ENCODE data around the gene KRTAP1-3. TPM values are rescaled to one million over a fixed set of nuclear protein-coding genes. Genes with fewer than 3 reads are reported as not detected.
"Not testable (repeated sequence)": the region's sequence is repeated elsewhere in the genome, so short reads cannot be mapped to it uniquely, and the experiment has no call there.

Gene KRTAP1-3
- polyA plus RNA-seq, 2 donors = not detected

DNA sequence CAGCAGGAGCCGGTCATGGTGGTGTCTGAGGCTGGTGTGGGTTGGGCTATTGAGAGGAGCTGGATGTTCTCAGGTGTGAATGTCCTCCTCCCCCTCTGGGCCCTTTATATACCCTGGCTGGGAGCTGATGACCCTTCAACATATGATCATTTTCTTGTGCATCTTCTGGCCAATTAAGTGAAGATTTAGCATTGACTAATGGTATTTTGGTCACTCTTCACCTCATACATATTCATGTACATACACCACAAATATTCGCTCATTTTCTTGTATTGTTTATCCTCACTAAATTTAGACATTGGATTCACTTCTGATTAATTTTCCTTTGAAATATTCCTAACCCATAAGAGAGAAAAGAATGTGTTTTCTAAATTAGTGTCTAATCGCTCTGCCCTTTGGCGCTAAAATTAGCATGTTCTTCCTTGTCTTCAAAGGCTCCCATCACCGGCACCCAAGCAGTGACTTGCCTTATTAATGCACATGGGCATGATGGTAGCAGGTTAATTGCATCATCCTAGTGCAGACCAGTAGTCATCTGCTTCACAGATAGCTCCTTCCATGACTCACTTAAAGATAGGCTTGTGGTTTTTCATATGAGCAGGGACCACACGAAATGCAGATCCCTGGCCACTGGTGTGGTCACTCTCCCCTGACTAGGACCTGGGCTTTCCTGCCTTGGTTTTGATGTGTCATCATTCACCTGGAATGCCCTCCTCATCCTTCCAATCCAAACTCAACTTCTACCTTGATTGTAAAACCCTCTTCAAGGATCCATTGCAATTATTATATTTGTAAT, 31.4 kb upstream of the KRTAP1-3 start, which contains the start of gene KRTAP2-4:
KRTAP2-4 (minus strand) TSS at position 51 of the 796 bp plus-strand sequence; CDS start at position 17, 34 bp downstream.
- WGBS, 2 donors = 67 to 77% methylated on average over 5 to 6 of the region's 6 CpGs
- Histone ChIP-seq H3K27ac (ENCODE audit: low read depth in 2 of 2, low read length in 1 of 2) (no peak within 1 kb of the TSS), H3K27me3 (ENCODE audit: control insufficient read depth in 1 of 2, insufficient read depth in 2 of 2, low read length in 2 of 2) (no peaks in the 10 kb centered on the region), H3K4me3 (ENCODE audit: low read depth in 1 of 2, low read length in 2 of 2) (no peak within 1 kb of the TSS), H3K36me3 (ENCODE audit: control insufficient read depth in 2 of 2, insufficient read depth in 2 of 2, low read length in 1 of 2) (no peaks in the 10 kb centered on the region), H3K4me1 (ENCODE audit: control insufficient read depth in 2 of 2, insufficient read depth in 2 of 2, low read length in 1 of 2) (no peaks in the 10 kb centered on the region), H3K9me3 (ENCODE audit: control insufficient read depth in 2 of 2, insufficient read depth in 1 of 2, low read depth in 1 of 2, low read length in 1 of 2) (no peaks in the 10 kb centered on the region)

DNA sequence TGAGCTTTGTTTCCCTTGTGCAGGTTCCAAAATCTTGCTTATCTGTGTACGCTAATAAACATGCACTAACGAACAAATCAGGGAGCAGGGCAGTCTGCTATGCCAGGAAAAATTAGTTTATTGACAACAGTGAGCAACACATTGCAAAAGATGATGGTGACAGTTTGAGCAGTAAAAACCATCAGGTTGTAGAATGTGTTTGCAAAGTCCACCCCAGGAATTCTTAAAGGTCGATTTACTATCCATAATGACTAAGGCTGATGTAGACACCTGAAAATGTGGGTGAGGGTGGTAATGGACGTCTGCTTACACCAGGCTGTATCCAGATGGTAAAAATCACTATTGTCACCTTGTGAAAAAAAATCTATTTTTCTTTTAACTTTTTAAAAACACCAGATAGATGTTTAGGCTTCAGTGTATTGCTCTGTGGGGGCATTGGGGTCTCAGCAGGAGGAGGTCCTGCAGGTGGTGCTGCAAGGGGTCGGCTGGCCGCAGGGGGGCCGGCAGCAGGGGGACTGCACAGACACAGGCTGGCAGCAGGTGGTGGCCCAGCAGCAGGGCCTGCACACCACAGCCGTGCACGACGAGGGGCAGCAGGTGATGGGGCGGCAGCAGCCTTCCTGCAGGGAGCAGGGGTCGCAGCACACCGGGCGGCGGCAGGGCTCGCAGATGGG, 30.5 kb upstream of the KRTAP1-3 start:
- H3K27me3 ChIP-seq (ENCODE audit: control insufficient read depth in 1 of 2, insufficient read depth in 2 of 2, low read length in 2 of 2); H3K4me3 ChIP-seq (ENCODE audit: low read depth in 1 of 2, low read length in 2 of 2); H3K36me3 ChIP-seq (ENCODE audit: control insufficient read depth in 2 of 2, insufficient read depth in 2 of 2, low read length in 1 of 2); H3K4me1 ChIP-seq (ENCODE audit: control insufficient read depth in 2 of 2, insufficient read depth in 2 of 2, low read length in 1 of 2); H3K9me3 ChIP-seq (ENCODE audit: control insufficient read depth in 2 of 2, insufficient read depth in 1 of 2, low read depth in 1 of 2, low read length in 1 of 2); H3K27ac ChIP-seq (ENCODE audit: low read depth in 2 of 2, low read length in 1 of 2): not testable (repeated sequence)
- whole genome bisulfite sequencing, 2 donors = 70% methylated on average over 6 to 7 of the region's 16 CpGs

DNA sequence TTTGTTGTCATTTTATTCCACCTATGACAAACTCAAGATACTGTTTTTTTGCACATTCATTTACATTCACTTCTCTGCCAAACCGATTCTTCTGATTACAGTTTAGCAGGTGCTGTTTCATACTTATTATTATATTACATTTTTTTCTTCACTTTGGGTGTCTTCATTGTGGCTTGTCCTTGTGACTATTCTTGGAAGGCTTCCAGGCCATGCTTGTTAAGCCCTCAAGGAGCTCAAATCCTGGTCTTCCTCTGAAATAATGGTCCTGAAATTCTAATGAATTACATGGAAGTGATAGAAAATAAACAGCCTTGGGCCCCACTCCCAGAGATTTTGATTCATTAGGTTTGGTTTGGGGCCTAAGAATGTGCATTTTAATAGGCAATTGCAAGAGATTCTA, 29.6 kb upstream of the KRTAP1-3 start:
- WGBS, 2 donors = 76 to 88% methylated on average over 1 of the region's 1 CpG

GRCh38 chr17:41063449-41063848, 28.8 kb upstream of the KRTAP1-3 start:
- Histone ChIP-seq H3K9me3 (ENCODE audit: control insufficient read depth in 2 of 2, insufficient read depth in 1 of 2, low read depth in 1 of 2, low read length in 1 of 2) (no peaks in the 10 kb centered on the region), H3K27ac (ENCODE audit: low read depth in 2 of 2, low read length in 1 of 2) (no peak overlapping the region), H3K4me1 (ENCODE audit: control insufficient read depth in 2 of 2, insufficient read depth in 2 of 2, low read length in 1 of 2) (no peaks in the 10 kb centered on the region), H3K36me3 (ENCODE audit: control insufficient read depth in 2 of 2, insufficient read depth in 2 of 2, low read length in 1 of 2) (no peaks in the 10 kb centered on the region), H3K27me3 (ENCODE audit: control insufficient read depth in 1 of 2, insufficient read depth in 2 of 2, low read length in 2 of 2) (no peaks in the 10 kb centered on the region), H3K4me3 (ENCODE audit: low read depth in 1 of 2, low read length in 2 of 2) (no peak overlapping the region)
- 75 to 76% methylated on average over 4 of the region's 4 CpGs for WGBS, 2 donors

More for the DNA sequence above, 29.6 kb upstream of the KRTAP1-3 start:
- Histone ChIP-seq H3K27me3 (ENCODE audit: control insufficient read depth in 1 of 2, insufficient read depth in 2 of 2, low read length in 2 of 2) (no peaks in the 10 kb centered on the region), H3K4me1 (ENCODE audit: control insufficient read depth in 2 of 2, insufficient read depth in 2 of 2, low read length in 1 of 2) (no peaks in the 10 kb centered on the region), H3K27ac (ENCODE audit: low read depth in 2 of 2, low read length in 1 of 2) (no peak overlapping the region), H3K36me3 (ENCODE audit: control insufficient read depth in 2 of 2, insufficient read depth in 2 of 2, low read length in 1 of 2) (no peaks in the 10 kb centered on the region), H3K4me3 (ENCODE audit: low read depth in 1 of 2, low read length in 2 of 2) (no peak overlapping the region), H3K9me3 (ENCODE audit: control insufficient read depth in 2 of 2, insufficient read depth in 1 of 2, low read depth in 1 of 2, low read length in 1 of 2) (no peaks in the 10 kb centered on the region)

GRCh38 chr17:41061964-41062363, 27.3 kb upstream of the KRTAP1-3 start:
- no peak overlapping the region for H3K4me3 ChIP-seq (ENCODE audit: low read depth in 1 of 2, low read length in 2 of 2)
- no peaks in the 10 kb centered on the region for H3K27me3 ChIP-seq (ENCODE audit: control insufficient read depth in 1 of 2, insufficient read depth in 2 of 2, low read length in 2 of 2)
- 63 to 70% methylated on average over 1 of the region's 1 CpG for WGBS, 2 donors
- no peaks in the 10 kb centered on the region for H3K9me3 ChIP-seq (ENCODE audit: control insufficient read depth in 2 of 2, insufficient read depth in 1 of 2, low read depth in 1 of 2, low read length in 1 of 2)
- H3K36me3 ChIP-seq (ENCODE audit: control insufficient read depth in 2 of 2, insufficient read depth in 2 of 2, low read length in 1 of 2) = no peaks in the 10 kb centered on the region
- no peaks in the 10 kb centered on the region for H3K4me1 ChIP-seq (ENCODE audit: control insufficient read depth in 2 of 2, insufficient read depth in 2 of 2, low read length in 1 of 2)
- H3K27ac ChIP-seq (ENCODE audit: low read depth in 2 of 2, low read length in 1 of 2) = no peak overlapping the region

GRCh38 chr17:41060052-41060604, 25.5 kb upstream of the KRTAP1-3 start, which contains the start of gene KRTAP2-3:
TSS of gene KRTAP2-3 (minus strand) at chr17:41060114. CDS start at chr17:41060050, 64 bp downstream.
- no peaks in the 10 kb centered on the region for H3K27me3 ChIP-seq (ENCODE audit: control insufficient read depth in 1 of 2, insufficient read depth in 2 of 2, low read length in 2 of 2)
- H3K36me3 ChIP-seq (ENCODE audit: control insufficient read depth in 2 of 2, insufficient read depth in 2 of 2, low read length in 1 of 2) = no peaks in the 10 kb centered on the region
- no peaks in the 10 kb centered on the region for H3K9me3 ChIP-seq (ENCODE audit: control insufficient read depth in 2 of 2, insufficient read depth in 1 of 2, low read depth in 1 of 2, low read length in 1 of 2)
- 62 to 76% methylated on average over 6 of the region's 6 CpGs for WGBS, 2 donors
- H3K27ac ChIP-seq (ENCODE audit: low read depth in 2 of 2, low read length in 1 of 2) = no peak within 1 kb of the TSS
- no peak within 1 kb of the TSS for H3K4me3 ChIP-seq (ENCODE audit: low read depth in 1 of 2, low read length in 2 of 2)
- no peaks in the 10 kb centered on the region for H3K4me1 ChIP-seq (ENCODE audit: control insufficient read depth in 2 of 2, insufficient read depth in 2 of 2, low read length in 1 of 2)

GRCh38 chr17:41059276-41060051, 24.8 kb upstream of the KRTAP1-3 start:
- H3K27me3 ChIP-seq (ENCODE audit: control insufficient read depth in 1 of 2, insufficient read depth in 2 of 2, low read length in 2 of 2); H3K9me3 ChIP-seq (ENCODE audit: control insufficient read depth in 2 of 2, insufficient read depth in 1 of 2, low read depth in 1 of 2, low read length in 1 of 2); H3K36me3 ChIP-seq (ENCODE audit: control insufficient read depth in 2 of 2, insufficient read depth in 2 of 2, low read length in 1 of 2); H3K4me3 ChIP-seq (ENCODE audit: low read depth in 1 of 2, low read length in 2 of 2); H3K4me1 ChIP-seq (ENCODE audit: control insufficient read depth in 2 of 2, insufficient read depth in 2 of 2, low read length in 1 of 2); H3K27ac ChIP-seq (ENCODE audit: low read depth in 2 of 2, low read length in 1 of 2): not testable (repeated sequence)
- WGBS, 2 donors = 47 to 50% methylated on average over 11 to 13 of the region's 31 CpGs

GRCh38 chr17:41058741-41059140, 24.1 kb upstream of the KRTAP1-3 start:
- Histone ChIP-seq H3K27me3 (ENCODE audit: control insufficient read depth in 1 of 2, insufficient read depth in 2 of 2, low read length in 2 of 2) (no peaks in the 10 kb centered on the region), H3K4me1 (ENCODE audit: control insufficient read depth in 2 of 2, insufficient read depth in 2 of 2, low read length in 1 of 2) (no peaks in the 10 kb centered on the region), H3K4me3 (ENCODE audit: low read depth in 1 of 2, low read length in 2 of 2) (no peak overlapping the region), H3K36me3 (ENCODE audit: control insufficient read depth in 2 of 2, insufficient read depth in 2 of 2, low read length in 1 of 2) (no peaks in the 10 kb centered on the region), H3K9me3 (ENCODE audit: control insufficient read depth in 2 of 2, insufficient read depth in 1 of 2, low read depth in 1 of 2, low read length in 1 of 2) (no peaks in the 10 kb centered on the region), H3K27ac (ENCODE audit: low read depth in 2 of 2, low read length in 1 of 2) (no peak overlapping the region)
- 87 to 93% methylated on average over 5 of the region's 5 CpGs for WGBS, 2 donors

- H3K36me3 ChIP-seq (ENCODE audit: control insufficient read depth in 2 of 2, insufficient read depth in 2 of 2, low read length in 1 of 2) = no peaks in the 10 kb centered on the region
- WGBS, 2 donors = 97% methylated on average over 1 of the region's 1 CpG
Observed at GRCh38 chr17:41057547-41057946, 22.9 kb upstream of the KRTAP1-3 start.

More at GRCh38 chr17:41057547-41057946, 22.9 kb upstream of the KRTAP1-3 start:
- no peak overlapping the region for H3K27ac ChIP-seq (ENCODE audit: low read depth in 2 of 2, low read length in 1 of 2)
- no peak overlapping the region for H3K4me3 ChIP-seq (ENCODE audit: low read depth in 1 of 2, low read length in 2 of 2)
- H3K9me3 ChIP-seq (ENCODE audit: control insufficient read depth in 2 of 2, insufficient read depth in 1 of 2, low read depth in 1 of 2, low read length in 1 of 2) = no peaks in the 10 kb centered on the region
- no peaks in the 10 kb centered on the region for H3K4me1 ChIP-seq (ENCODE audit: control insufficient read depth in 2 of 2, insufficient read depth in 2 of 2, low read length in 1 of 2)
- H3K27me3 ChIP-seq (ENCODE audit: control insufficient read depth in 1 of 2, insufficient read depth in 2 of 2, low read length in 2 of 2) = no peaks in the 10 kb centered on the region

Measured in esophagus (tissue), 2 donors.